Adrenal gland (tissue), 12 donors: ENCODE measurements around the gene PAM16. TPM values are rescaled to one million over a fixed set of nuclear protein-coding genes. Genes with fewer than 3 reads are reported as not detected.
"Not testable (repeated sequence)": the region's sequence is repeated elsewhere in the genome, so short reads cannot be mapped to it uniquely, and the experiment has no call there.

Experiments used
- DNase-seq, 7 donors: peaks; one replicate each; pipeline ENCODE4 v3.0.0-alpha.2; 2019 to 2020
- H3K27ac ChIP-seq, 5 donors: fragments of 200-600 bp; sonication (generic) in 4 of 5; 1 replicate in 3 of 5; 2 replicates in 2 of 5; pipeline versions ENCODE4 v1.5.1 to v1.8.0; 2016 to 2020; ENCODE audit warnings: mild to moderate bottlenecking in 1 of 5
- H3K27me3 ChIP-seq: fragments of 200-600 bp; 2 replicates; pipeline ENCODE4 v1.8.0; 2021
- H3K36me3 ChIP-seq, 2 donors: fragments of 200-600 bp; replicated peaks in 1 of 2; 1 replicate in 1 of 2; 2 replicates in 1 of 2; pipeline versions ENCODE4 v1.5.1 to v1.8.0; 2018 to 2022
- H3K4me1 ChIP-seq, 2 donors: fragments of 200-600 bp; replicated peaks in 1 of 2; 1 replicate in 1 of 2; 2 replicates in 1 of 2; pipeline versions ENCODE4 v1.5.1 to v1.8.0; 2018 to 2021
- H3K4me3 ChIP-seq, 4 donors: fragments of 200-600 bp; sonication (generic) in 3 of 4; one replicate each; pipeline ENCODE4 v1.5.1; 2016 to 2018
- H3K9me3 ChIP-seq, 3 donors: fragments of 200-600 bp; sonication (generic) in 1 of 3; replicated peaks in 1 of 3; 1 replicate in 2 of 3; 2 replicates in 1 of 3; pipeline versions ENCODE4 v1.5.1 to v1.8.0; 2016 to 2021
- POLR2A ChIP-seq, 2 donors: fragments of 450-650 bp; IDR thresholded peaks; one replicate each; pipeline ENCODE4 v1.6.1; 2017; ENCODE audit warnings: antibody characterized with exemption in 2 of 2, mild to moderate bottlenecking in 2 of 2, moderate library complexity in 1 of 2
- WGBS, 4 donors: extraction: QIAGEN DNeasy Blood & Tissue Kit in 2 of 4; methylation state at CpG; one replicate each; pipeline versions ENCODE4 v1.1.5 to v1.1.7; 2013 to 2017; 5-methylcytosine and 5-hydroxymethylcytosine counted together
- intact Hi-C, 2 donors: fragments of 100-400 bp; cut with DNase I; formaldehyde crosslinking; loops; one replicate each; pipeline versions ENCODE4 v1.14.1 to v1.15.0; 2022 to 2023
- polyA plus RNA-seq, 3 donors: library from polyadenylated mRNA; stranded (reverse); fragments of 200-250 nt in 2 of 3; fragments of 350-450 nt in 1 of 3; fragmentation: Illumina TruSeq in 1 of 3; extraction: RNeasy Lipid Tissue Mini Kit (QIAGEN cat#74804) in 1 of 3; gene quantifications; one replicate each; pipeline ENCODE4 v1.2.3, GENCODE V29; 2013 to 2014
- total RNA-seq, 9 donors: library from RNA; depleted of rRNA in 4 of 9; stranded (reverse); fragments of >200 nt in 4 of 9; fragments of 120-200 nt in 1 of 9; fragmentation: NEBNext Ultra II Directional in 1 of 9; extraction: Animal tissue kit (Norgen Biotek cat#: 25700) in 1 of 9; gene quantifications; one replicate each; pipeline versions ENCODE4 v1.1.0 to v1.2.4, GENCODE V29; 2013 to 2023
- TF ChIP-seq, protein P1 (sequence below), 6 experiments: fragments of 450-650 bp in 4 of 6; fragments of 200-600 bp in 2 of 6; sonication (generic) in 1 of 6; IDR thresholded peaks; 1 replicate in 5 of 6; 2 replicates in 1 of 6; pipeline versions ENCODE4 v1.5.1 to v1.8.0; 2016 to 2021; ENCODE audit warnings: antibody characterized with exemption in 6 of 6, mild to moderate bottlenecking in 2 of 6, moderate library complexity in 1 of 6
- donor health status: healthy with polysubstance abuse.
- donor health status: Bipolar disorder and iron deficiency.
- donor health status: DM: yes; HTN: yes; CAD: no.
- donor health status: DM: no; HTN: no; CAD: no.
- donor health status: DM: no; HTN: no; CAD: no.
- donor health status: DM: yes; HTN: yes; CAD: no.

Gene PAM16
- total and polyA plus RNA-seq, 12 donors = 25.0 to 310 (median 55.3) TPM

DNA sequence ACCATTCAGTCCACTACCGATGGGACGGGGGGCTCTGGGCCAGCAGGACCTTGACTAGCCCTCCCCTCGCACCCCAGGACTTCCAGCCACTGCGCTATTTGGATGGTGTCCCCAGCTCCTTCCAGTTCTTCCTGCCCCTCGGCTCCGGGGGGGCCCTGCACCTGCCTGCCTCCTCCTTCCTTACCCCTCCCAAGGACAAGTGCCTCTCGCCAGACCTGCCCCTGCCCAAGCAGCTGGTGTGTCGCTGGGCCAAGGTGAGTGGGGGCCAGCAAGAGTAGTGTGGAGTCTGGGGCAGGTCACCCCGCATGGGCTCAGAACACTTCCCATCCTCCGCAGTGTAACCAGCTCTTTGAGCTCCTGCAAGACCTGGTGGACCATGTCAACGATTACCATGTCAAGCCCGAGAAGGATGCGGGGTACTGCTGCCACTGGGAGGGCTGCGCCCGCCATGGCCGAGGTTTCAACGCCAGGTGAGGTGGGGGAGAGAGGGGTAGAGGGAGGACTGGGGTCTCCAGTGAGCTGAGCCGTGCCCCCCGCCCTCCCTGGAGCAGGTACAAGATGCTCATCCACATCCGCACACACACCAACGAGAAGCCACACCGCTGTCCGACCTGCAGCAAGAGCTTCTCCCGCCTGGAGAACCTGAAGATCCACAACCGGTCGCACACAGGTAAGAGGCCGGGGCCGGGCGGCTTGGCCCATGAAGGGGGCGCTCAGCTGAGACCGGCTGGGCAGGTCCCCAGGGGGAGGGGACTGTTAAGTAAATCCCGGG is 16.2 kb downstream of the PAM16 start:
- TF ChIP-seq, protein P1, sequence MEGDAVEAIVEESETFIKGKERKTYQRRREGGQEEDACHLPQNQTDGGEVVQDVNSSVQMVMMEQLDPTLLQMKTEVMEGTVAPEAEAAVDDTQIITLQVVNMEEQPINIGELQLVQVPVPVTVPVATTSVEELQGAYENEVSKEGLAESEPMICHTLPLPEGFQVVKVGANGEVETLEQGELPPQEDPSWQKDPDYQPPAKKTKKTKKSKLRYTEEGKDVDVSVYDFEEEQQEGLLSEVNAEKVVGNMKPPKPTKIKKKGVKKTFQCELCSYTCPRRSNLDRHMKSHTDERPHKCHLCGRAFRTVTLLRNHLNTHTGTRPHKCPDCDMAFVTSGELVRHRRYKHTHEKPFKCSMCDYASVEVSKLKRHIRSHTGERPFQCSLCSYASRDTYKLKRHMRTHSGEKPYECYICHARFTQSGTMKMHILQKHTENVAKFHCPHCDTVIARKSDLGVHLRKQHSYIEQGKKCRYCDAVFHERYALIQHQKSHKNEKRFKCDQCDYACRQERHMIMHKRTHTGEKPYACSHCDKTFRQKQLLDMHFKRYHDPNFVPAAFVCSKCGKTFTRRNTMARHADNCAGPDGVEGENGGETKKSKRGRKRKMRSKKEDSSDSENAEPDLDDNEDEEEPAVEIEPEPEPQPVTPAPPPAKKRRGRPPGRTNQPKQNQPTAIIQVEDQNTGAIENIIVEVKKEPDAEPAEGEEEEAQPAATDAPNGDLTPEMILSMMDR (IDR thresholded peaks at IDR 0.05) = no peak
- TF ChIP-seq POLR2A (IDR thresholded peaks at IDR 0.05) = no peak
- 86 to 91% (median 88%) methylated on average over 24 to 32 of the region's 32 CpGs for WGBS, 4 donors
- H3K4me3 ChIP-seq = no peak overlapping the region
- intact Hi-C loops = loop anchor here (5.0 to 10.0 kb wide), 2 partner anchors 48 to 130 kb away; no protein-coding TSS in a partner anchor
- H3K36me3 ChIP-seq = peaks cover 0 to 62% of the 10 kb centered on the region in 2 donors
- peaks cover 0 to 11% of the 10 kb centered on the region in 2 donors for H3K4me1 ChIP-seq
- no peaks in the 10 kb centered on the region for H3K9me3 ChIP-seq
- H3K27ac ChIP-seq = no peak overlapping the region
- no peak for DNase-seq
- no peaks in the 10 kb centered on the region for H3K27me3 ChIP-seq

DNA sequence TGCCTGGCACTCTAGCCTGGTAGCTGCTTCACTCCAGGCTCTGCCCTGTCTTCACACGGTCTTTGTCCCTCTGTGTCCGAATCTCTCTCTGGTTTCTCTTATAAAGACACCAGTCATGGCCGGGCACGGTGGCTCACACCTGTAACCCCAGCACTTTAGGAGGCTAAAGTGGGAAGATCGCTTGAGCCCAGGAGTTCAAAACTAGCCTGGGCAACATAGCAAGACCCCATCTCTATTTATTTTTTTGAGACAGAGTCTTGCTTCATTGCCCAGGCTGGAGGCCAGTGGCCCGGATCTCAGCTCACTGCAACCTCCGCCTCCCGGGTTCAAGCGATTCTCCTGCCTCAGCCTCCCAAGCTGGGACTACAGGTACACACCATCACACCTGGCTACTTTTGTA is 17.4 kb downstream of the PAM16 start:
- intact Hi-C loops = loop anchor here (5.0 to 10.0 kb wide), 2 partner anchors 46 to 129 kb away; no protein-coding TSS in a partner anchor
- 90 to 92% (median 91%) methylated on average over 9 of the region's 9 CpGs for WGBS, 4 donors
- Histone ChIP-seq H3K36me3 (peaks cover 0 to 52% of the 10 kb centered on the region in 2 donors), H3K4me1 (peaks cover 7 to 18% of the 10 kb centered on the region in 2 donors)
- not testable (repeated sequence) for DNase-seq, H3K9me3 ChIP-seq, H3K27ac ChIP-seq, H3K4me3 ChIP-seq, H3K27me3 ChIP-seq

DNA sequence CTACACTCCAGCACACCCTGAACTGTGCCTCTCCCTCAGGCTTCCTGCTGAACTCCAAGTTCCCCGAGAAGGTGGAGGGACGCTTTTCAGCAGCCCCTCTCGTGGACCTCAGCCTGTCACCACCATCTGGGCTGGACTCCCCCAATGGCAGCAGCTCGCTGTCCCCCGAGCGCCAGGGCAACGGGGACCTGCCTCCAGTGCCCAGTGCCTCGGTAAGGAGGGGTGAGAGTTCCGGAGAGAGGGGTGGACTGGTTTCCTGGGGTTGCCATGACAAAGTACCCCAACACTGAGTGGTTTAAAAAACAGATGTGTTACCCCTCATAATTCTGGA is 17.8 kb downstream of the PAM16 start:
- intact Hi-C loops = loop anchor here (5.0 to 10.0 kb wide), 2 partner anchors 46 to 128 kb away; no protein-coding TSS in a partner anchor
- Histone ChIP-seq H3K27ac (no peak overlapping the region), H3K27me3 (no peaks in the 10 kb centered on the region), H3K36me3 (peaks cover 0 to 49% of the 10 kb centered on the region in 2 donors), H3K9me3 (no peaks in the 10 kb centered on the region), H3K4me1 (peaks cover 11 to 22% of the 10 kb centered on the region in 2 donors), H3K4me3 (no peak overlapping the region)
- DNase-seq = no peak
- 66 to 82% (median 76%) methylated on average over 9 of the region's 9 CpGs for WGBS, 4 donors
- TF ChIP-seq, protein P1 (IDR thresholded peaks at IDR 0.05) = no peak
- TF ChIP-seq POLR2A (IDR thresholded peaks at IDR 0.05) = no peak

DNA sequence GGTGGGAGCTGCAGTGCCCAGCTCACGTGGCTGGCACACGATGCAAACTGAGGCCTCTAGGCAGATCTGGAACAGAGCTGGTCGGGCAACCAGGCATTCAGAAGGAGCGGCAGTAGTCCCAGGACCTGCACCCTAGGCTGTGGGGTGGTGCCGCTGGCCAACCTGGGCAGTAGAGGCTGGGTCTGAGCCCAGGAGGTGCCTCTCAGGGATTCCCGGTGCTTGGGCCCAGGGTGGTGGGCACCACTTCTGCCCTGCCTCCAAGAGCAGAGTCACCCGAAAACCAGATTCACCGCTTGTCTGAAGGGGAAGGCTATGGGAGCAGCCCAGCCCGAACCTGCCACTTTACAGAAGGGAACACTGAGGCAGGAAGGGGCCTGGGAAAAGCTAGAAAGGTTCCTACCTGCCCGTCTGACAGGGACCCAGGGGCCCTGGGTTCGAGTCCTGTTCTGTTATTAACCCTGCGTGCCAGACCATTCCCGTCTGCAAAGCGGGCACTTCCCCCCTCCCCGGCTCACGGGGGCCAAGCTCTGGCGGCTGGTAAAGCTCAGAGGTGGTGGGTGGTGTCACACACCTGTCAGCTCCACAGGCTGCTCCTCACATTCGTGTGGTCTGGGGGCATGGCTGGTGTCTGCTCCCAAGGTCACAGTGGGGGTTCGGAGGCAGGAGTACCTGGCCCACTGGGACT is 18.4 kb downstream of the PAM16 start:
- no peak for DNase-seq
- Histone ChIP-seq H3K36me3 (peaks cover 0 to 44% of the 10 kb centered on the region in 2 donors), H3K27ac (no peak overlapping the region), H3K27me3 (no peaks in the 10 kb centered on the region), H3K4me3 (no peak overlapping the region), H3K4me1 (peaks cover 15 to 27% of the 10 kb centered on the region in 2 donors), H3K9me3 (no peaks in the 10 kb centered on the region)
- intact Hi-C loops = loop anchor here (5.0 to 10.0 kb wide), 2 partner anchors 45 to 128 kb away; no protein-coding TSS in a partner anchor
- TF ChIP-seq, protein P1 (IDR thresholded peaks at IDR 0.05) = no peak
- TF ChIP-seq POLR2A (IDR thresholded peaks at IDR 0.05) = no peak
- WGBS, 4 donors = 77 to 84% (median 79%) methylated on average over 7 to 19 of the region's 19 CpGs
